CD4-positive, alpha-beta T cell treated with Interleukin-4 for 1 hour (primary cell): Measurements from ENCODE around the gene RNFT2.
"Not testable (repeated sequence)": the region's sequence is repeated elsewhere in the genome, so short reads cannot be mapped to it uniquely, and the experiment has no call there.

Experiments
- DNase-seq, 2 donors: peaks; one replicate each; pipeline ENCODE4 v3.0.0-alpha.2; 2020 to 2022

RNFT2 gene

DNA sequence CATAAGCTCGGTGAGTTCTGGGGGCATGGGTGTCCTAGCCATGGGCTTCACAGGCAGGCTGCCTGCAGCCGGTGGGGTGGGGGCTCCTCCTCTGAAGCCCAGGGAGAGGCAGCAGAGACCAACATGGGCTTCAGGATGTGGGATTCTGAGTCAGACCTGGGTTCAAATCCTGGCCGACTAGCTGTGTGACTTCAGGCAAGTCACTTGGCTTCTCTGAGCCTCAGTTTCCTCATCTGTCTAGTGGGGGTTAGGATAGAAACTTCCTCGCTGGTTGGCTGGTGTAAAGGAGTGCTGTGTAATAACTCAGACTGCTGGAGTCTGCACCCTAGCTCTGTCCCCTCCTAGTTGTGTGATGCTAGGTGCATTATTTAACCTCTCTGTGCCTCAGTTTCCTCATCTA is 12.2 kb downstream of the RNFT2 start:
- no peak for DNase-seq

GRCh38 chr12:116754097-116754496 is 16.0 kb downstream of the RNFT2 start:
- DNase-seq = not testable (repeated sequence)

- DNase-seq = not testable (repeated sequence)
Measured at GRCh38 chr12:116754783-116755182, 16.7 kb downstream of the RNFT2 start.

DNA sequence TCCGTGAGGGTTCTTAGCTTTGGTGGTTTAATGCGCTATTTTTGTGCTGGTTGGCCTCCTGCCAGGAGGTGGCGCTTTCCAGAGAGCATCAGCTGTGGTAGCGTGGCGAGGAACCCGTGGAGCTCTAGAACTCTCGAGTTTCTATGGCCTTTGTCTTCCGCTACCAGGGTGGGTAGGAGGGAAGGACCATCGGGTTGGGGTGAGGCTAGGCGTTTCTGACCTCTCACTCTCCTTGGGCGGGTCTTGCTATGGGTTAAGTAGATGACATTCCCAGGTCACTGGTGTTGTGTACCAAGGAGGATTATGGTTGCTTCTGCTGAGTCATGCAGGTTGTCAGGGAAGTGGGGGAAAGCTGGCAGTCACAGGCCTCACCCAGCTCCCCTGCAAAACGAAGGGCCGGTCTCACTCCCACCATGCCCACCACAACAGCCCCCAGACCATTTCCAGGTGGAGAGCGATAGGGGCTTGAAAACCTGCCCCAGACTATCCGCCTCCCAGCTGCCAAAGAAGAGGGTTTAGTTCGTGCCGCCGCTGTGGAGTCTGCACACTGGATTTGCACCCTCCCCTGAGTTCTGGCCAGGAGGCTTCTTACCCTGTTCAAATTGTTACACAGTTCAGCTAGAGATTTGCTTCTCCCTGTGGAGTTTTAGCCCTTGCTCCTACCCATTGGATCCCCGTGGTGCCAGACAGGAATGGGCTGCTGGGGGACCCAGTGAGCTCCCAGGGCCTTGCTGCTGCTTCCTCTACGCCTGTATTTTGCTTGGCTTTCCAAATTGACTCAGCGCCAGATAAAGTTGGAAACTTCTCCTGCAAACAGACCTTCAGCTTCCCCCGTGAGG is 21.9 kb downstream of the RNFT2 start:
- peak; percentile 14 to 47 for DNase-seq

DNA sequence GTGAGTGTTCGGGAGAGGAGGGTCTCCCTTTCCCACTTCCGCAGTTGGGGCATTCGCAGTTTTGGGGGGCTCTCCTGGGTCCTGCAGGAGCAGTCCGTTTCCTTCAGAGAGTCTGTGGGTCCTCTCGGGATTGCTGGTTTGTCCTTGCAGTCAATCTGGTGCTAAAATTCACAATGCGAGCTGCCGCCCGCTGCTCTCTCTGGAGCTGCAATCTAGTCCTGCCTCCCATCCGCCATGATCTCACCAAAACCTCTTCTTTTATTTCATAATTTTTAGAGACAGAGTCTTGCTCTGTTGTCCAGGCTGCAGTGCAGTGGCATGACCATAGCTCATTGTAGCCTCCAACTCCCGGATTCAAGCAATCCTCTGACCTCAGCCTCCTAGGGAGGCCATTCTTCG is 22.5 kb downstream of the RNFT2 start:
- DNase-seq = no peak

DNA sequence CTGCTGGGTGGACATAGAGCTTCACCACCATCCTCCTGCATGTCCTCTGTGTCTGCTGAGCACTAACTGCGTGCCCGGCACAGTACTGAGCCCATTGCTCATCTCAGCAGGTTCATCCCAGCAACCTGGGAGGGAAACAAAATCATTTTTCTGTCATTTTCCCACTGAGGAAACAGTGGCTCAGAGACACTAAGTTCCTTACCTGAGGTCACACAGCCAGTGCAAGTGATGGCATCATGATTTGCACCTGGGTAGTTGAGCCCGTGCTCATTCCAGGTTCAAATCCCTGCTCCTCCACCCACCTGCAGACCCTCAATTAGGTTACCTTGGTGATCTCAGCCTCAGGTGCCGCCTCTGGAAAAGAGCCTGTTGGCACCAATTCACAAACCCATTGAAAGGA is 23.4 kb downstream of the RNFT2 start:
- no peak for DNase-seq

GRCh38 chr12:116765271-116765670 is 27.2 kb downstream of the RNFT2 start:
- DNase-seq = no peak

DNA sequence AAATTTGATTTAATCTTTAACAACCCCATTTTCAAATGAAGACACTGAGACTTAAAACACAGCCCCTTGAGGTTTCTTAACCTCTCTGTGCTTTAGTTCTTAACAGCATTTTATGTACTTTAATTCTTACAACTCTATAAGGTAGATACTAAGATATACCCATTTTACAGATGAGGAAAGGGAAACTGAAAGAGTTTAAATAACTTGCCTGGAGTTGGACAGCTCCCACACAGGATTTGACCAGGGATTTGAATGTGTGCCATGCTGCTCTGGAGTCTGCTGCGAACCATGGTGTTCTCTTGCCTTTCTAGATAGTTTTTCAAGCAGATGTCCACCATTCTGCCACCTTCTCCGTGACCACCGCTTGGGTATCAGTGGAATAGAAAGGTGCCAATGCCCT is 28.2 kb downstream of the RNFT2 start:
- no peak for DNase-seq

- DNase-seq = no peak
Measured at GRCh38 chr12:116766746-116767145, 28.6 kb downstream of the RNFT2 start.

DNA sequence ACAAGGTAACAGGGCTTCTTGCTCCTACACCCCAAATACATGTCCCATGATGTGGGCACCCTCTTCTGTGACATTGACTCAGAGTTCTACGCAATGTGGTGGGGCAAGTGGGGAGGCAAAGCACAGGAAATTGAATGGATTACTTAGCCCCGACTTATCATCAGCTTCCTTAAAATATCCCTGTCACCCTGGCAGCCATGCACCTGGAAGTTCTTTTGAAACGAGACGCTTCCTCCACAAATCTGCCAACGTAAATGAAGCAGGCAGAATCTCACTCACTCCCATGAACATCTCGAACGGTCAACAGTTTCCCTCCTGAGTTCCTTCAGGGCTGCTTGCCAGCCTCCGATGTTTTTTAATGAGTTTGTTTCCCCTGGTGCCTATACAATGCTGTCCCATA is 33.5 kb downstream of the RNFT2 start:
- DNase-seq = no peak

DNA sequence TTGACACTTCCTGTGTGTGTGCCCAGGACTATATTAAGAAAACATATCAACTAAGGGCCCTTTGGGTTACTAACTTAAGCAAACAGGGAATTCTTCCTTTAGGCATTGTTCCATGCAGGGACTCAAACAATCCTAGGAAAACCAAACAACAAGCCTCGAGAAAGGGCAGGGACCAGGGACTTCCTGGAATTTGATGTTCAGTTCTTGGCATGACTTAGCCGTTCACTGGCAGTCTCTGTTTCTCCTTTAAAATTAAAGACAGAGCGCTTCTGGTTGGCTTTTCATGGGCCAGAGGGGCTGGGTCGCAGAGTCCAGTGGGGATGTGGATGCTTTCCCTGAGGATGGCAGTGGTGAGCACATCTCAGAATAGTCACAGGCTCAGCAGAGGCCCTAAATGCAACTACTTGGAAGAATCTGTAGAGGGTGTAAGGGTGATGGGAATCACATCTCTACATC is 35.2 kb downstream of the RNFT2 start:
- DNase-seq = no peak

GRCh38 chr12:116774020-116774419 is 35.9 kb downstream of the RNFT2 start:
- no peak for DNase-seq

DNA sequence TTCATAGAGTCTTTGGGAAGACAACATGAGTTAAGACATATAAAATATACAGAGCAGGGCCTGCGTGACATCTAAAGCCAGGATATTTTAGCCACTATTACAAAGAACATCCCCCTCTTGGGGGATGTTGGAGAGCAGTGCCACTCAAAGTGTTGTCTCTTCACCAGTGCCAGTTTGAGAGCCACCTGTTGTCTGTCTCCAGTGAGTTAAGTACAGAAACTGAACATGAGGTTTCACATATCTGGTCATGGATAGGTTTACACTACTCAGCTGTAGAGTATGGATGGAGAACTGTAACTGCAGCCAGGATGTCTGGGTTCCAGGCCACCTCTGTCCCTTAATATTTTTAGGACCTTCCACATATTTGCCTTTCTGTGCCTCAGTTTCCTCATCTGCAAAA is 39.1 kb downstream of the RNFT2 start:
- DNase-seq = no peak

DNA sequence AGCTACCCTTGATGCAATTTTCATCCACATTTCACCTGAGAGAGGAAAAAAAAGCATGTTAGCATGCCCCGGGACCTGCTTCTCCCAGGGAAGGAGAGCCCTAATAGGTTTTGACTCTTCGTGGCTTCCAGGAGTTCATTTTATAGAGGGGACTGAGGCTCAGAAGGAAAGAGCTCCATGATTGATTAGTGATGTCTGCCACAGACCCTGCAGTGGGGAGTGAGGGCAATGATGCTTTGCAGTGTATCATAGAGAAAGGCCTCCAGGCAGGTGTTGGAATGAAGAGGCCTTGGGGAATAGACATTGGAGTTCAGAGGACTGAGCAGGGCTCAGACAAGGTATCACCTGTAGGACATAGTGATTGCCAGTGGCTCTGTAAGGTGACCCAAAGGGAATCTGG is 41.5 kb downstream of the RNFT2 start:
- DNase-seq = no peak

- DNase-seq = no peak
Measured at GRCh38 chr12:116780942-116781341, 42.8 kb downstream of the RNFT2 start.

DNA sequence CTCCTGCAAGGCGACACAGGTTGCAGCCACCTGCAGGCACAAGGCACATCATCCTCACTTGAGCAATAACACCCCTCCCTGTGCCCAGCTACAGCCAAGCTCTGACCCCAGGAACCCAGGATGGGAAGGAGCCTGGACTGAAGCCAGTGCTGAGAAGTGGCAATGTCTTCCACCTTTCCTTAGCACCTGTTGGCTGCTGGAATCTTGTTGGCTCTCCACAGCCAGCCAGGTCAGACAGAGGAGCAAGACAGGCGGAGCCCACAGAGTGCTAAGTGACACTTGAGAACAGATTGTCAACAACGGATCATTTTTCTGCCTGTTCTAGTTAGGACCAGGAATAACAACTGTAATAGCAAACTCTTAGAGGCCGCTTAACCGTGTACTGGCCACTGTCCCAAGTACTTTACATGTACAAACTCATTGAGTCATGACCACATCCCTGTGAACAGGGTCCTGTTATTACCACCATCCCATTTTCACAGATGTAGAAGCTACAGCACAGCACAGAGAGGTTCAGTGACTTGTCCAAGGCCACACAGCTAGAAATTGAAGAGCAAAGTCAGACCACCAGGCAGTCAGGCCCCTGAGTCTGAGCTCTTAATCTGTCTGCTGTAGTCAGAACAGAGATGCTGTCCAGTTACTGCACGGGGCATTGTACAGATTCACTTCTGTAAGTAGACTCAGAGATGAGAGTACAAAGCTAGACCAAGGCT is 45.6 kb downstream of the RNFT2 start:
- no peak for DNase-seq

- no peak for DNase-seq
Measured at GRCh38 chr12:116784238-116784612, 46.1 kb downstream of the RNFT2 start.

GRCh38 chr12:116789562-116789961 is 51.4 kb downstream of the RNFT2 start:
- DNase-seq = not testable (repeated sequence)

GRCh38 chr12:116790066-116790465 is 52.0 kb downstream of the RNFT2 start:
- no peak for DNase-seq

DNA sequence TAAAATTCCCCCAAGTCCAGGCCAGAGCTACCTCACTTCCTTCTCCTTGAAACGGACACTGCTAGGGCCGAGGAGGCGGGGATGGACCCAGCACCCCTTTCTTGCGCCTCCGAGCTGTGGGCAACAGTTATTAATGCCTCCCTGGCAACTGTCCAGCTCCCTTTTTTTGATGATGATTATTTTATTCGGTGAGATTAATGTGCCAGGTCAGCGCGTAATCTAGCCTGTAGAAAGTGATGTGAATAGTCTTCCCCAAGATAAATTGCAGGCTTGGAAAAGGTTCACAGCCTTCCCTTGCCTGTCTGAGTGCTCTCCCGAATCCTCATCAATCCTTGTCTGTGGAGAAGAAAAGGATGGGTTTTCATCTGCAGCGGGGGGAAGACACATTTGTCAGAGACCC is 54.3 kb downstream of the RNFT2 start:
- no peak for DNase-seq

DNA sequence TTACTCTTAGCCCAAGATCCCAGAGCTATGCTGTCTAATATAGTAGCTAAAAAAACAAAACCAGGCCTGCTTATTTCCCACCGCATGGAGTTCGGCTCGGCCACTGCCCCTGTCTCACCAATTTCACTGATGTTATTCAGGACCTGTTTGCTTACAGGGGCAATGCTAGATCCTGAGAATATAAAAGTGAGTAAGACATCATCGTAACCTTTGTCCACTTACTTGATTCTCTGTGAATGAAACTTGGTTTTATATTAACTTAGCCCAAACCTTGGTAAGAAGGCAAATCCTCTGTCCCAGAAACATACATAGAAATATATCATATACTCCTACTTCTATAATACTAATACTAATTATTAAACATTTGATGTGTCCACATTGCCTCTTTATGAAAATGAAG is 56.6 kb downstream of the RNFT2 start:
- no peak for DNase-seq

- no peak for DNase-seq
Measured at GRCh38 chr12:116797885-116798284, 59.8 kb downstream of the RNFT2 start.

DNA sequence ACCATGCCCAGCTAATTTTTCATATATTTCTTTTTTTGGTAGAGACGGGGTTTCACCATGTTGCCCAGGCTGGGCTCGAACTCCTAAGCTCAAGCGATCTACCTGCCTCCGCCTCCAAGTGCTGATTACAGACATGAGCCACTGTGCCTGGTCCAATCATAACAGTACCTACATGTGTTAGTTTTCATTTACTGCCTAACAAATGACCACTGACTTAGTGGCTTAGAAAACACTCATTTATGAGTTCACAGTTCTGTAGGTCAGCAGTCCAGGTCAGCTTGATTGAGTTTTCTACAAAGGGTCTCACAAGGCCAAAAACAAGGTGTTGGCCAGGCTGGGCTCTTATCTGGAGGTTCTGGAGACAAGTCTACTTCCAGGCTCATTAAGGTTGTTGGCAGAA is 60.6 kb downstream of the RNFT2 start:
- no peak for DNase-seq

DNA sequence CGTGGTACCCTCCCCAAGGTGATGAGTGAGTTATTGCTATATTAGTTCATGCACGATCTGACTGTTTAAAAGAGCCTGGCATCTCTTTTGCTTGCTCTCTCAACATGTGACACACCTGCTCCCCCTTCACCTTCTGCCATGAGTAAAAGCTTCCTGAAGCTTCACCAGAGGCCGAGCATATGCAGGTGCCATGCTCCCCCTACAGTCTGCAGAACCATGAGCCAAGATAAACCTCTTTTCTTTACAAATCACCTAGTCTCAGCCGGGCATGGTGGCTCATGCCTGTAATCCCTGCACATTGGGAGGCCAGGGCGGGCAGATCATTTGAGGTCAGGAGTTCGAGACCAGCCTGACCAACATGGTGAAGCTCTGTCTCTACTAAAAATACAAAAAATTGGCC is 61.8 kb downstream of the RNFT2 start:
- DNase-seq = no peak
